Epithelial cell of proximal tubule (primary cell): ENCODE measurements around the gene ATP5PO. TPM values are rescaled to one million over a fixed set of nuclear protein-coding genes. Genes with fewer than 3 reads are reported as not detected.

Experiments used
- DNase-seq: peaks from one replicate; pipeline ENCODE4 v3.0.0-alpha.2; 2011; ENCODE audit warnings: low read depth
- H3K4me3 ChIP-seq: 2 replicates; pipeline ENCODE4 v1.5.1; 2011; ENCODE audit warnings: low read depth, mild to moderate bottlenecking, low read length
- total RNA-seq: library from RNA; depleted of rRNA; stranded (reverse); fragments of >200 nt; gene quantifications from 2 replicates; pipeline ENCODE4 v1.2.3, GENCODE V29; 2015
- TF ChIP-seq, protein P1 (sequence below): conservative IDR thresholded peaks from 2 replicates; pipeline ENCODE4 v1.5.1; 2012; ENCODE audit warnings: low read depth, mild to moderate bottlenecking, low read length

Gene ATP5PO
- total RNA-seq, 1 donor from 2014 or later: 313 TPM

DNA sequence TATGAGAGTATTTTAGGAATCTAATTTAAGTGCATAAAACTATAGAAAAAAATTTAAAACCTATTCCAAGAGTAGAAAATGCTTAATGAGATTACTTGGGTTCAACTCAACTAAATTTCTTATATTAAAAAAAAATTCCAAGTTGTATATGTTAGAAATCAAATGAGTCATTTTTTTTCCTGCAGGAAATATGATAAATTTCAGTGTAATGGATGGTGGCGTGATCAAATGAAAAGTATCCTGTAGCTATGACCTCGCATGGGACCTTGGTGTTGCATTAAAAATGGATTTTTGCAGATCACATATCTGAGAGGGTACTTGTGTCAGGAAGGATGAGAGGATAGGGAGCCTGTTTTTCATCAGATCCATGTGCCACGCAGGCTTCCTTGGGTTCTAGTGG is 17.9 kb downstream of the ATP5PO start:
- DNase-seq: no peak
- TF ChIP-seq, protein P1, sequence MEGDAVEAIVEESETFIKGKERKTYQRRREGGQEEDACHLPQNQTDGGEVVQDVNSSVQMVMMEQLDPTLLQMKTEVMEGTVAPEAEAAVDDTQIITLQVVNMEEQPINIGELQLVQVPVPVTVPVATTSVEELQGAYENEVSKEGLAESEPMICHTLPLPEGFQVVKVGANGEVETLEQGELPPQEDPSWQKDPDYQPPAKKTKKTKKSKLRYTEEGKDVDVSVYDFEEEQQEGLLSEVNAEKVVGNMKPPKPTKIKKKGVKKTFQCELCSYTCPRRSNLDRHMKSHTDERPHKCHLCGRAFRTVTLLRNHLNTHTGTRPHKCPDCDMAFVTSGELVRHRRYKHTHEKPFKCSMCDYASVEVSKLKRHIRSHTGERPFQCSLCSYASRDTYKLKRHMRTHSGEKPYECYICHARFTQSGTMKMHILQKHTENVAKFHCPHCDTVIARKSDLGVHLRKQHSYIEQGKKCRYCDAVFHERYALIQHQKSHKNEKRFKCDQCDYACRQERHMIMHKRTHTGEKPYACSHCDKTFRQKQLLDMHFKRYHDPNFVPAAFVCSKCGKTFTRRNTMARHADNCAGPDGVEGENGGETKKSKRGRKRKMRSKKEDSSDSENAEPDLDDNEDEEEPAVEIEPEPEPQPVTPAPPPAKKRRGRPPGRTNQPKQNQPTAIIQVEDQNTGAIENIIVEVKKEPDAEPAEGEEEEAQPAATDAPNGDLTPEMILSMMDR: no peak

DNA sequence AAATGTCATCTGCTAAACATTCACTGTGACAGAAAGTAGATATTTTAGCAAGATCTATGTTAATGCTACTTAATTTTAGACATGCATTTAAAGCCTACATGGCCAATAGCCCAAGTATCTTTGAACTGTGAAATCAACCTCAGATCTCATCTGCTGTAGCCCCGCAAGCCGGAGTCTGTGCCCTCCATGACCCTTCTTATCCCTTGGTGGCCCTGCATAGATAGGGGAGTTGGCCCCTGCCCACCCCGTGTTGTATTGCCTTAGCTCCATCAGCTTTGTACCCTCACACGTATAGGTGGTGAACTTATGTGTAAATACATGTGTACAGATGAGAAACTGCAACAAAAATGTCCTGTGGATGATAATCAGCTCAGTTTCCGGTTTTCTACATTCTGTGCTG is 18.5 kb downstream of the ATP5PO start:
- DNase-seq: no peak
- TF ChIP-seq, protein P1: no peak
- no peak overlapping the region for H3K4me3 ChIP-seq

More for the DNA sequence above, 17.9 kb downstream of the ATP5PO start:
- no peak overlapping the region for H3K4me3 ChIP-seq

DNA sequence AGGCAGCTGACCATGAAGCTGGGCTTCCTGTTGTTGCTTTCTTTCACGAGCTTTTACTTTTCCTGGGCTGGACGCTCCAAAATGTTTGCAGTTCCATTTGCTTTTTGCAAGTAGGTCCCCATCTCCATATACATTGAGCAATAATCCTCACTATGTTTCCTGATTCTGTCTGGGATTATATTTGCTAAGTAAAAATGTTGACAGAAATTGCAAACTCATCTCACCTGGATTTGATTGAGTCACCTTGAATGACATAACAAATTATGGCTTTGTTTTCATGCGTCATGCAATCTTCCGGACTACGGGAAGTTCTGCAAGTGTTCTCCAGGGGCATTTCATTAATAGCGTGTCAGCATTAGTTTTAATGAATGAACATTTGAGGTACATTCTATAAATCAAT is 18.9 kb downstream of the ATP5PO start:
- DNase-seq: no peak
- H3K4me3 ChIP-seq: no peak overlapping the region
- TF ChIP-seq, protein P1: no peak

DNA sequence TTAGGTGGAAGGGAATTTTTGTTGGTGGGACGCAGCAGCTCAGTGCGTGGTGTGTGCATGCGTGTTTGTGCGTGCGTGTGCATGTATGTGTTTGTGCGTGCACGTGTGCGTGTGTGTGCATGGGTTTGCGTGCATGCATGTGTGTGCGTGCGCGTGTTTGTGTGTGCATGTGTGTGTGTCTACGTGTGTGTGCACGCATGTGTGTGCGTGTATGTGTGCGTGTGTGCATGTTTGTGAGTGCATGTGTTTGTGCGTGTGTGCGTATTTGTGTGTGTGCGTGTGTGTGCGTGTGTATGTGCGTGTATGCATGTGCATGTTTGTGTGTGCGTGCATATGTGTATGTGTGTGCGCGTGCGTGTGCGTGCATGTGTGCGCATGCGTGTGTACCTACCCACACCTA is 20.2 kb downstream of the ATP5PO start:
- no peak for DNase-seq
- TF ChIP-seq, protein P1: no peak
- no peak overlapping the region for H3K4me3 ChIP-seq

GRCh38 chr21:33894736-33895288 is 20.8 kb downstream of the ATP5PO start:
- peak overlapping the region; percentile 36 for H3K4me3 ChIP-seq
- DNase-seq: no peak
- TF ChIP-seq, protein P1: peak; percentile 89

DNA sequence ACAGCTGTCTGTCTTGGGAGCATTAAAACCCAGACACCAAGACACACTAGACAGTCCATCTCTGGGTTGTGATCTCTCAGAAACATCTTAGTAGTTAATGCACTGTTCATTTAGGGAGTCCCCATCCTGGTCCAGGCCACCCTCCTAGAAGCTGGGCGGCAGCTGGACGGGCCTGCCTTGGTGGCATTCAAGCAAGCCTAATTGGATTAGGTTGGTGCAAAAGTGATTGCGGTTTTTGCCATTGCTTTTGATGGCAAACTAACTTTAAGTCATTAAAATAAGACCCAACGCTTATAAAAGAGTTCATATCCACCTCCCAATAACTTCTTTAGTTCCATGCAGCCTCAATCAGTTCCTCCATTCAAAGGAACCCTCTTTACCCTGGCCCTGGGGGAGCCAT is 21.7 kb downstream of the ATP5PO start:
- no peak for DNase-seq
- TF ChIP-seq, protein P1: no peak
- H3K4me3 ChIP-seq: no peak overlapping the region

DNA sequence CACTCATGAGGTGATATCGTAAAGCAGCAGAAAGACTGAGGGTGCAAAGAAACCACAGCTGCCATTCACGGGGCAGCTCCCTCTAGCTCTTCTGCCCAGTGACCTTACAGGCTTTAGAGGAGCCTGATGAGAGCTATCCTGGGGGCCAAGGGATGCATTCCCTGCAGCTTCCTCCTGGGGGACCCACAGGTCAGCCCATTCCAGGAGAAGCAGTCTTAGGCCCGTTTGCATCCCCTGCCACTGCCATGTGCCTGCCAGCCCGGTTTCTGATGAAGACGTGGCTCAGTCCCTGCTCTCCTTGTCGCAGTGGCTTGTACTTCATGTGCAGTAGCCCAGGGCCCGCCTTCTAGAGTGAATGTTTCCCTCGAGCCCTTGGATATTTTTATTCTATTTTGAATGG is 22.8 kb downstream of the ATP5PO start:
- no peak overlapping the region for H3K4me3 ChIP-seq
- DNase-seq: no peak
- TF ChIP-seq, protein P1: no peak
